Loucy (cell line): ENCODE measurements around the gene PLXNA4.

Source experiments
- H2AFZ ChIP-seq: fragments of 200-600 bp; sonication (generic); 2 replicates; pipeline ENCODE4 v1.6.0; 2016; ENCODE audit warnings: antibody characterized with exemption, mild to moderate bottlenecking, low read length, moderate library complexity
- H3F3A ChIP-seq: fragments of 200-600 bp; 2 replicates; pipeline ENCODE4 v1.6.0; 2016; ENCODE audit warnings: antibody characterized with exemption, low read depth, mild to moderate bottlenecking
- H3K27me3 ChIP-seq: fragments of 200-600 bp; sonication (generic); 2 replicates; pipeline ENCODE4 v1.6.1; 2014; ENCODE audit warnings: low read length, mild to moderate bottlenecking; ENCODE audit not compliant: insufficient read depth, poor library complexity, severe bottlenecking
- H3K36me3 ChIP-seq: fragments of 200-600 bp; sonication (generic); 2 replicates; pipeline ENCODE4 v1.6.1; 2016; ENCODE audit warnings: low read length; ENCODE audit not compliant: insufficient read depth
- H3K4me1 ChIP-seq: fragments of 200-600 bp; sonication (generic); 2 replicates; pipeline ENCODE4 v1.5.1; 2014; ENCODE audit warnings: low read length, mild to moderate bottlenecking; ENCODE audit not compliant: insufficient read depth, poor library complexity, severe bottlenecking
- H3K4me2 ChIP-seq: fragments of 200-600 bp; sonication (generic); 2 replicates; pipeline ENCODE4 v1.6.0; 2014; ENCODE audit warnings: antibody characterized with exemption, low read length, low read depth, mild to moderate bottlenecking; ENCODE audit not compliant: poor library complexity, severe bottlenecking
- H3K4me3 ChIP-seq: fragments of 200-600 bp; sonication (generic); 2 replicates; pipeline ENCODE4 v1.5.1; 2014; ENCODE audit warnings: low read length, mild to moderate bottlenecking, mixed read lengths; ENCODE audit not compliant: poor library complexity, severe bottlenecking
- H3K79me2 ChIP-seq: fragments of 200-600 bp; sonication (generic); 2 replicates; pipeline ENCODE4 v1.6.1; 2014; ENCODE audit warnings: low read length; ENCODE audit not compliant: insufficient read depth
- H3K9ac ChIP-seq: fragments of 200-600 bp; sonication (generic); 2 replicates; pipeline ENCODE4 v1.6.0; 2014; ENCODE audit warnings: mild to moderate bottlenecking, low read depth, low read length, moderate library complexity; ENCODE audit not compliant: poor library complexity, severe bottlenecking
- H3K9me2 ChIP-seq: fragments of 200-600 bp; sonication (generic); replicated peaks from 2 replicates; pipeline ENCODE4 v1.6.1; 2016; ENCODE audit warnings: low read depth, low read length, mixed read lengths
- H3K9me3 ChIP-seq: fragments of 200-600 bp; sonication (generic); 2 replicates; pipeline ENCODE4 v1.6.1; 2014; ENCODE audit warnings: mild to moderate bottlenecking, antibody characterized with exemption, low read length, low read depth; ENCODE audit not compliant: insufficient read depth
- H4K20me1 ChIP-seq: fragments of 200-600 bp; sonication (generic); 2 replicates; pipeline ENCODE4 v1.6.0; 2014; ENCODE audit warnings: antibody characterized with exemption, low read length, mild to moderate bottlenecking; ENCODE audit not compliant: insufficient read depth, poor library complexity, severe bottlenecking
- EZH2phosphoT487 ChIP-seq: fragments of 200-600 bp; IDR thresholded peaks from 2 replicates; pipeline ENCODE4 v1.6.1; 2018; ENCODE audit warnings: antibody characterized with exemption, mild to moderate bottlenecking, moderate library complexity, borderline replicate concordance
- TF ChIP-seq, protein P1 (sequence below): fragments of 200-600 bp; sonication (generic); conservative IDR thresholded peaks from 2 replicates; pipeline ENCODE4 v1.5.1; 2014; ENCODE audit warnings: mild to moderate bottlenecking, antibody characterized with exemption, low read length

The PLXNA4 gene

DNA sequence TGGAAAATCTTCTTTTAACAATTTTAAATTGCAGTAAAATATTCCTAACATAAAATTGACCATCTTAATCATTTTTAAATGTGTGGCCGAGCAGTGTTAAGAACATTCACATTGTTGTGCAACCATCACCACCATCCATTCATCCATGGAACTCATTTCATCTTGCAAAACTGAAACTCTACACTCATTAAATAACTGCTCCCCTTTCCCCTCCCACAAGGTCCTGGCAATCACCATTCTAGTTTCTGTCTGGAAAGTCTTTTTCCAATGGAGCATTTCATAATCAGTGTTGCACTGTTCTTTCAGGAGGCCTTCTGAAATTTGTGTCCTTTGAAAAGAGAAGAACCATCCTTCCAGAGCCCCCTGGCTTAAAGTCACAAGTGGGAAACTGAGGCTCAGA is 233.1 kb downstream of the PLXNA4 start:
- H3K4me3 ChIP-seq, result no peak overlapping the region
- no peaks in the 10 kb centered on the region for H4K20me1 ChIP-seq
- H3F3A ChIP-seq, result no peaks in the 10 kb centered on the region
- no peaks in the 10 kb centered on the region for H3K36me3 ChIP-seq
- H2AFZ ChIP-seq, result no peak overlapping the region
- no peaks in the 10 kb centered on the region for H3K4me1 ChIP-seq
- H3K27me3 ChIP-seq, result no peaks in the 10 kb centered on the region
- H3K4me2 ChIP-seq, result no peak overlapping the region
- H3K9me2 ChIP-seq, result no peaks in the 10 kb centered on the region
- no peaks in the 10 kb centered on the region for H3K79me2 ChIP-seq
- H3K9ac ChIP-seq, result no peak overlapping the region
- TF ChIP-seq, protein P1, sequence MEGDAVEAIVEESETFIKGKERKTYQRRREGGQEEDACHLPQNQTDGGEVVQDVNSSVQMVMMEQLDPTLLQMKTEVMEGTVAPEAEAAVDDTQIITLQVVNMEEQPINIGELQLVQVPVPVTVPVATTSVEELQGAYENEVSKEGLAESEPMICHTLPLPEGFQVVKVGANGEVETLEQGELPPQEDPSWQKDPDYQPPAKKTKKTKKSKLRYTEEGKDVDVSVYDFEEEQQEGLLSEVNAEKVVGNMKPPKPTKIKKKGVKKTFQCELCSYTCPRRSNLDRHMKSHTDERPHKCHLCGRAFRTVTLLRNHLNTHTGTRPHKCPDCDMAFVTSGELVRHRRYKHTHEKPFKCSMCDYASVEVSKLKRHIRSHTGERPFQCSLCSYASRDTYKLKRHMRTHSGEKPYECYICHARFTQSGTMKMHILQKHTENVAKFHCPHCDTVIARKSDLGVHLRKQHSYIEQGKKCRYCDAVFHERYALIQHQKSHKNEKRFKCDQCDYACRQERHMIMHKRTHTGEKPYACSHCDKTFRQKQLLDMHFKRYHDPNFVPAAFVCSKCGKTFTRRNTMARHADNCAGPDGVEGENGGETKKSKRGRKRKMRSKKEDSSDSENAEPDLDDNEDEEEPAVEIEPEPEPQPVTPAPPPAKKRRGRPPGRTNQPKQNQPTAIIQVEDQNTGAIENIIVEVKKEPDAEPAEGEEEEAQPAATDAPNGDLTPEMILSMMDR, result no peak
- TF ChIP-seq EZH2phosphoT487, result no peak
- H3K9me3 ChIP-seq, result no peaks in the 10 kb centered on the region

DNA sequence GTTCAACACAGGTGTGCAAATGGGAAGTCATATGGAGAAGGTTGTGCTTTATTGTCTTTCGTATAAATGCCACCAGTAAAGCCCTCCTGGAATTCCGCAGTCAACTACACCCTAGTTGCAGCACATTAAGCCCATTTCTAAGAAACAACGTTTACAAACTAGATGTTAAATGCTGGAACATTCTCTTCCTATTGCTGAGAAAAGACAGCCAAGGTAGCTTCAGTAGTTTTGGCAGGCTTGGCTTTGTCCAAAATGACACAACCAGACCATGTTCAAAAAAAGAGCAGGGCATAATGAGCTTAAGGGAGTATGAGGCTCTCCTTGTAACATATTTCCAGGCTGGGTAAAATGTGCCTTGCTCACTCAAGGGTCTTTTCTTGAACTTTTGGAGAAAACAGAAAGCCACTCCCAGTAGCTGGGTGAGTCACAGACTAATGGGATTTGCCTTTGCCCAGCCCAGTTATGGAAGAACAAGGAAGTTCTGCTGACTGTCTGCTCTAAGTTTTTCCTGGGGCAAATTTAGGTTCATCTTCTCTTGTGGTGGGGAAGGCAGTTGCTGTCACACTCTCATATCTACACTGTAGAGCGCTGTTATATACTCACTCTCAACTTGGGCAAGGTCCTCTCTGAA is 238.7 kb downstream of the PLXNA4 start:
- Histone ChIP-seq H3K9me2 (no peaks in the 10 kb centered on the region), H3K4me3 (no peak overlapping the region), H3F3A (no peaks in the 10 kb centered on the region), H3K27me3 (no peaks in the 10 kb centered on the region), H3K79me2 (no peaks in the 10 kb centered on the region), H3K36me3 (no peaks in the 10 kb centered on the region), H3K9me3 (no peaks in the 10 kb centered on the region), H4K20me1 (no peaks in the 10 kb centered on the region), H3K9ac (no peak overlapping the region), H3K4me2 (no peak overlapping the region), H2AFZ (no peak overlapping the region), H3K4me1 (no peaks in the 10 kb centered on the region)
- no peak for TF ChIP-seq EZH2phosphoT487
- TF ChIP-seq, protein P1, result no peak

DNA sequence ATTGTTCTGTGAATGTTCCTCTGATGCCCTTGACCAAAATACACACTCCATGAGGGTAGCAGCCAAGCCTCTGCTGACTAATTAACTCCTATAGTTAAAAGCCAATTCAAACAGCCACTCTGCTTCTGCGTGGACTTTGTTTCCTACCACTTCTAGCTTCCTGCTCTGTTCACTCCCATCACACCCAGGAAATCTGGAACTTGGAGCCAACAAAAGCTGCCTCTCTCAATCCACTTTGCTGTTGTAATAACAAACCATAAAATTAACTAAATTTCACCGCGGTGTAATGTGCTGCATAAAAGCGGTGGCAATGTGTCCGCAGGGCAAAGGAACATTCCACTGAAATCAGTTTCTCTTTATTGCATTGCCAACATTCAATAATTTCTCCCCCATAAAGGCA is 239.5 kb downstream of the PLXNA4 start:
- Histone ChIP-seq H3K79me2 (no peaks in the 10 kb centered on the region), H3K9me2 (no peaks in the 10 kb centered on the region), H3K27me3 (no peaks in the 10 kb centered on the region), H3K9ac (no peak overlapping the region), H2AFZ (no peak overlapping the region), H3K36me3 (no peaks in the 10 kb centered on the region), H3K4me2 (no peak overlapping the region), H3F3A (no peaks in the 10 kb centered on the region), H3K4me3 (no peak overlapping the region), H4K20me1 (no peaks in the 10 kb centered on the region), H3K4me1 (no peaks in the 10 kb centered on the region), H3K9me3 (no peaks in the 10 kb centered on the region)
- TF ChIP-seq EZH2phosphoT487, result no peak
- TF ChIP-seq, protein P1, result no peak
